Measurements from ENCODE around the gene POLR3C. TPM values are rescaled to one million over a fixed set of nuclear protein-coding genes. Genes with fewer than 3 reads are reported as not detected.

The POLR3C gene
- total and polyA plus RNA-seq, 12 donors, result 12.0 to 28.4 (median 19.9) TPM

- no peak within 1 kb of the TSS for H3K27ac ChIP-seq
- TF ChIP-seq POLR2A (IDR thresholded peaks at IDR 0.05) (no peak), CTCF (IDR thresholded peaks at IDR 0.05) (no peak)
- 0 to 4% (median 2%) methylated on average over 14 to 36 of the region's 36 CpGs for WGBS, 4 donors
- peaks cover 3 to 10% of the 10 kb centered on the region in 2 donors for H3K4me1 ChIP-seq (replicated peaks in 1 of 2)
- no peaks in the 10 kb centered on the region for H3K27me3 ChIP-seq
- H3K36me3 ChIP-seq (replicated peaks in 1 of 2), result no peaks in the 10 kb centered on the region
- intact Hi-C loops (cut with DNase I), result no loop called here
- no peaks in the 10 kb centered on the region for H3K9me3 ChIP-seq (replicated peaks in 1 of 3)
- H3K4me3 ChIP-seq, result peak within 1 kb of the TSS in 2 of 4 donors; percentile 53 to 63
- DNase-seq, result peak; percentile 71 to 91 (median 82)
Measured at GRCh38 chr1:145885738-145886287, 61.8 kb downstream of the POLR3C start, which contains the start of gene ANKRD35. Gene ANKRD35 (minus strand): TSS chr1:145885866. CDS start chr1:145885758, 108 bp downstream.

GRCh38 chr1:145886390-145886789 is 62.4 kb downstream of the POLR3C start:
- H3K27me3 ChIP-seq, result no peaks in the 10 kb centered on the region
- intact Hi-C loops (cut with DNase I), result no loop called here
- no peaks in the 10 kb centered on the region for H3K9me3 ChIP-seq (replicated peaks in 1 of 3)
- H3K27ac ChIP-seq, result no peak overlapping the region
- no peak for DNase-seq
- 44 to 48% (median 46%) methylated on average over 11 of the region's 11 CpGs for WGBS, 4 donors
- TF ChIP-seq POLR2A (IDR thresholded peaks at IDR 0.05) (no peak), CTCF (IDR thresholded peaks at IDR 0.05) (no peak)
- peak overlapping the region in 2 of 4 donors; percentile 53 to 63 for H3K4me3 ChIP-seq
- H3K36me3 ChIP-seq (replicated peaks in 1 of 2), result no peaks in the 10 kb centered on the region
- peaks cover 8 to 15% of the 10 kb centered on the region in 2 donors for H3K4me1 ChIP-seq (replicated peaks in 1 of 2)

- intact Hi-C loops (cut with DNase I), result no loop called here
Measured at GRCh38 chr1:145886816-145887215, 62.8 kb downstream of the POLR3C start.

GRCh38 chr1:145887631-145888030 is 63.6 kb downstream of the POLR3C start:
- no peaks in the 10 kb centered on the region for H3K27me3 ChIP-seq
- H3K27ac ChIP-seq, result no peak overlapping the region
- no peaks in the 10 kb centered on the region for H3K9me3 ChIP-seq (replicated peaks in 1 of 3)
- intact Hi-C loops (cut with DNase I), result no loop called here
- DNase-seq, result no peak
- TF ChIP-seq CTCF (IDR thresholded peaks at IDR 0.05) (no peak), POLR2A (IDR thresholded peaks at IDR 0.05) (no peak)
- no peaks in the 10 kb centered on the region for H3K36me3 ChIP-seq (replicated peaks in 1 of 2)
- no peak overlapping the region for H3K4me3 ChIP-seq
- peaks cover 17 to 28% of the 10 kb centered on the region in 2 donors for H3K4me1 ChIP-seq (replicated peaks in 1 of 2)
- 79 to 87% (median 80%) methylated on average over 5 of the region's 5 CpGs for WGBS, 4 donors

More at GRCh38 chr1:145886816-145887215, 62.8 kb downstream of the POLR3C start:
- DNase-seq, result no peak
- H3K27me3 ChIP-seq, result no peaks in the 10 kb centered on the region
- H3K4me1 ChIP-seq (replicated peaks in 1 of 2), result peaks cover 12 to 19% of the 10 kb centered on the region in 2 donors
- no peak overlapping the region for H3K4me3 ChIP-seq
- no peak overlapping the region for H3K27ac ChIP-seq
- TF ChIP-seq CTCF (IDR thresholded peaks at IDR 0.05), result no peak
- no peak for TF ChIP-seq POLR2A (IDR thresholded peaks at IDR 0.05)
- H3K9me3 ChIP-seq (replicated peaks in 1 of 3), result no peaks in the 10 kb centered on the region
- 58 to 65% (median 61%) methylated on average over 8 of the region's 8 CpGs for WGBS, 4 donors
- no peaks in the 10 kb centered on the region for H3K36me3 ChIP-seq (replicated peaks in 1 of 2)
